Measurements from ENCODE around the gene CELA3A.
"Not testable (repeated sequence)": the region's sequence is repeated elsewhere in the genome, so short reads cannot be mapped to it uniquely, and the experiment has no call there.

The CELA3A gene

GRCh38 chr1:21981253-21981652, 20.2 kb upstream of the CELA3A start:
- not testable (repeated sequence) for DNase-seq (ENCODE audit: low read depth)

GRCh38 chr1:21982122-21982521, 19.3 kb upstream of the CELA3A start:
- not testable (repeated sequence) for DNase-seq (ENCODE audit: low read depth)

GRCh38 chr1:21983539-21983938, 17.9 kb upstream of the CELA3A start:
- DNase-seq (ENCODE audit: low read depth), result not testable (repeated sequence)

GRCh38 chr1:21985893-21986292, 15.6 kb upstream of the CELA3A start:
- not testable (repeated sequence) for DNase-seq (ENCODE audit: low read depth)

GRCh38 chr1:21986386-21986785, 15.1 kb upstream of the CELA3A start:
- not testable (repeated sequence) for DNase-seq (ENCODE audit: low read depth)

- DNase-seq (ENCODE audit: low read depth), result not testable (repeated sequence)
Measured at GRCh38 chr1:21989672-21990393, 11.6 kb upstream of the CELA3A start.

- DNase-seq (ENCODE audit: low read depth), result not testable (repeated sequence)
Measured at GRCh38 chr1:21992186-21992585, 9.3 kb upstream of the CELA3A start.

GRCh38 chr1:21994716-21995115, 6.7 kb upstream of the CELA3A start:
- not testable (repeated sequence) for DNase-seq (ENCODE audit: low read depth)

- not testable (repeated sequence) for DNase-seq (ENCODE audit: low read depth)
Measured at GRCh38 chr1:21996663-21996970, 4.8 kb upstream of the CELA3A start.

GRCh38 chr1:21997891-21998623, 3.4 kb upstream of the CELA3A start:
- DNase-seq (ENCODE audit: low read depth), result not testable (repeated sequence)

GRCh38 chr1:21998624-21999294, 2.7 kb upstream of the CELA3A start:
- not testable (repeated sequence) for DNase-seq (ENCODE audit: low read depth)

GRCh38 chr1:21999645-22000044, 1.8 kb upstream of the CELA3A start:
- not testable (repeated sequence) for DNase-seq (ENCODE audit: low read depth)

- DNase-seq (ENCODE audit: low read depth), result not testable (repeated sequence)
Measured at GRCh38 chr1:22002461-22002860, 1.0 kb downstream of the CELA3A start.

- DNase-seq (ENCODE audit: low read depth), result not testable (repeated sequence)
Measured at GRCh38 chr1:22002875-22003274, 1.4 kb downstream of the CELA3A start.

- not testable (repeated sequence) for DNase-seq (ENCODE audit: low read depth)
Measured at GRCh38 chr1:22003959-22004358, 2.5 kb downstream of the CELA3A start.

- DNase-seq (ENCODE audit: low read depth), result peak; percentile 20
Measured at GRCh38 chr1:22005261-22006149, 4.0 kb downstream of the CELA3A start.

GRCh38 chr1:22006736-22007135, 5.3 kb downstream of the CELA3A start:
- not testable (repeated sequence) for DNase-seq (ENCODE audit: low read depth)

GRCh38 chr1:22007262-22007661, 5.8 kb downstream of the CELA3A start:
- DNase-seq (ENCODE audit: low read depth), result not testable (repeated sequence)

GRCh38 chr1:22009566-22009965, 8.1 kb downstream of the CELA3A start:
- DNase-seq (ENCODE audit: low read depth), result not testable (repeated sequence)

GRCh38 chr1:22012752-22013151, 11.3 kb downstream of the CELA3A start:
- DNase-seq (ENCODE audit: low read depth), result not testable (repeated sequence)

GRCh38 chr1:22014575-22015206, 13.2 kb downstream of the CELA3A start:
- DNase-seq (ENCODE audit: low read depth), result not testable (repeated sequence)

Data from amniotic epithelial cell (primary cell).